ENCODE results near the gene MTIF3. TPM values are rescaled to one million over a fixed set of nuclear protein-coding genes. Genes with fewer than 3 reads are reported as not detected.

The MTIF3 gene
- total RNA-seq, 1 donor from 2014 or later = 185 TPM

DNA sequence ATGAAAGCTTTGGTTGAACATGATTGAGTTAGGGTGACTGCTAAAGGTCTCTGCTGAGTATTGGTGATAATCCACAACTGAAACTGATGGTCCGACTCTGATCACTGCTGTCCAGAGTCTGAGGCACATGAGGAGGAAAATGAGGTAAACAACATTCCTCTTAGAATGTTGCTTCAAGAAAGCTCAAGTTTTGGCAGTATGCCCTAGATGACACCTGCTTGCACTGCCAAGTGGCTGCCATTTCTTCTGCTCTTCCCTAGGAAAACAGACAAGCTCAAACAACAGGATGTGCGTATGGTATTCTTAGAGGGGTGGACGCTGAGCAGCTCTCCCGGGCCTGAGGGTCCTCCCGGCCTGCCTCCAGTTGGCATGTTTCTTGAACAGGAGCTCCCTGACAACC is 15.2 kb upstream of the MTIF3 start:
- DNase-seq (ENCODE audit: missing footprints) (no peak), ATAC-seq (no peak)
- intact Hi-C loops (cut with DNase I) = no loop called here

DNA sequence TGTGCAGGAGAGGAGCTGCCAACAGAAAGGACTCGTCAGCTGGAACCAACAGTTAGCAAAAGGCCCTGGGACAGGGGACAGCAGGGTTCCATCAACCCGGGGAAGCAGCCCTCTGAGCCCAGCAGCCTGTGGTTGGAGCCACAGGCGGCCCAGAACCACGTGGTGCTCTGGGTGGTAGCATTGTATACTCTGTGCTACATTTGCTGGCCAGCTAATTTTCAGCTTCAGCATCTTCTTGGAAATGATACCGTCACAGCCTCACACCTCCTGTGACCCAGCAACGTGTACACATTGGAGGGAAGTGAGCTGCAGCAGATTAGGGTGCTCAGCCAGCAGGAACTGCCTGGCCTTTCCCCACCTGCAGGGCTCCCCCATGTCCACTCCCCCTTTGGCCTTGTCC is 13.1 kb upstream of the MTIF3 start:
- intact Hi-C loops (cut with DNase I) = loop anchor here (5.0 kb wide), 1 partner anchor 39 kb away; no protein-coding TSS in a partner anchor
- ATAC-seq (peak; percentile 33), DNase-seq (ENCODE audit: missing footprints) (no peak)

DNA sequence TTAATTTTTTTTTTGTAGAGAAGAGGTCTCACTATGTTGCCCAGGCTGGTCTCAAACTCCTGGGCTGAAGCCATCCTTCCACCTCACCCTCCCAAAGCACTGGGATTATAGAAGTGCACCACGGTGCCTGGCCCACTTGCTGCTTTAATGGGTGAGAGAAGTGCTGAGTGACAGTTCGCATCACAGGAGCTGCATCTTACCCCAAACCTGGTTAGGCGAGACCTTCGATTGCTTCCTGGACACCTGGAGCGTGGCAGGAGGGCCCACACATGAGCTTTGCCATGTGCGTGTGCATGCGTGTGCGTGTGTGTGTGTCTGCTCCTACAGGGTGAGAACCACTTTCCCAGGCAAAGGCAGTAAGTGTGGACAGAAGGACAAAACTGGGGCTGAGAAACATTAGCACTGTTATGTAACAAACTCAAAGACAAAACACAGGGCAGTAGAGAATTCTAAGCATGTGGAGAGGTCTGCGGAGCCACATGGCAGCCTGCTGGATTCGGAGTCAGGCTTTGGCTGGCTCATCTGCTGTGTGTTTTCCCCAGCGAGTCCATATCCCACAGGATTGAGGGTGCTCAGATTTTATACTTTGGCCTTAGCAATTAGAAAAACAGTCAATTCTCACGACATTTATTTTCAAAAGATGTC is 11.7 kb upstream of the MTIF3 start:
- ATAC-seq (peak; percentile 75), DNase-seq (ENCODE audit: missing footprints) (no peak)
- intact Hi-C loops (cut with DNase I) = loop anchor here (5.0 kb wide), 1 partner anchor 40 kb away; no protein-coding TSS in a partner anchor

DNA sequence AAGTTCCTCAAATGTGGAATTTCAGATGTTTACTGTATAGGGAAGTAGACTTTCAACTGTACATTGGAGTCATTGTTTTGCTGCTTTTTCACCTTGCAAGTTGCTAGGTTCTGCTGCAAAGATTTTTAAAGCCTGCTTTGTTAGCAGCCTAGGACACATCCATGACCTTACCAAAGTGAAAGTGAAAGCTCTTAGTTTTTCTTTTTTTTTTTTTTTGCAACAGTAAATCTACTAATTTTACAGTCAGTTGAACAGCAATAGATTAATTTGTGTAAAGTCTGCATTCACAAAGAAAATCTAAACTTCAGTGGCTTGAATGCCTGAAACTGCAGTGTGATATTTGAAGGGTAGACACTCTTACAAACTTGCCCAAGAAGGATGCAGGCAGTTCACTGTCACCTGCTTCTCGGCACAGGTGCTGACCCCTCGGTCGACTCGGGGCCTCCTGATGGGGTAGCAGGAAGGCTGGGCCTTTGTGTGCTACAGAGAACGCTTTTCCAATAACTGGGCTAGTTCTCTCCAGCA is 5.0 kb upstream of the MTIF3 start:
- intact Hi-C loops (cut with DNase I) = loop anchor here (10.0 kb wide), 1 partner anchor 679 kb away; the partner anchor contains the start of gene PAN3
- no peak for DNase-seq (ENCODE audit: missing footprints)
- no peak for ATAC-seq

DNA sequence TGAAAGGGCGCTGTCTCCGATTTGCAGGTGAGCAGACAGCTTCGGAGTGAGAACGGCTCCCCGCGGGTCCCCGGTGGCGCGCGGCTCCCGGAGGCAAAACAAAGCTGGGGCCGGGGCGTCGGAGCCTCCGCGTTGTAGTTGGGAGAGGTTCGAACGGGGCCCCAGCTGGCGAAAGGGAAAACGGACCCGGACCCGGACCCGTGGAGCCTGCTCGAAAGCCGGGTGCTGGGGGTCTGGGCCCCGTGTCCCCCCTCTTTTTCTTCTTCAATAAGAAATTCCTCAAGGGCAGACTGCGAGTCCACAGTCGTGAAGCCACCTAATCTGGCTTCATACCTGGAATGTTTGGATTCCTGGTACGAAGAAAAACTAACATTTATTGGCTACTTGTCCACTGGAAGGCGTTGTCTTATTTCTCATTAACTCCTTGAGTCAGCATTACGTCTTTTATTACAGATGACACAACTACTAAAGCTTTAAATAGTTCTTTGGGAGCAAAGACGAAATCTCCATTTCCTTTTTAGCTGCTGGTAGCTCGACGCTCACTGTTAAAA is 632 bp upstream of the MTIF3 start:
- intact Hi-C loops (cut with DNase I) = loop anchor here (1.0 to 10.0 kb wide), 3 partner anchors 27 to 684 kb away; partner anchors contain the start of genes GTF3A, LNX2, PAN3 and POLR1D
- no peak for ATAC-seq
- DNase-seq (ENCODE audit: missing footprints) = peak; percentile 79

DNA sequence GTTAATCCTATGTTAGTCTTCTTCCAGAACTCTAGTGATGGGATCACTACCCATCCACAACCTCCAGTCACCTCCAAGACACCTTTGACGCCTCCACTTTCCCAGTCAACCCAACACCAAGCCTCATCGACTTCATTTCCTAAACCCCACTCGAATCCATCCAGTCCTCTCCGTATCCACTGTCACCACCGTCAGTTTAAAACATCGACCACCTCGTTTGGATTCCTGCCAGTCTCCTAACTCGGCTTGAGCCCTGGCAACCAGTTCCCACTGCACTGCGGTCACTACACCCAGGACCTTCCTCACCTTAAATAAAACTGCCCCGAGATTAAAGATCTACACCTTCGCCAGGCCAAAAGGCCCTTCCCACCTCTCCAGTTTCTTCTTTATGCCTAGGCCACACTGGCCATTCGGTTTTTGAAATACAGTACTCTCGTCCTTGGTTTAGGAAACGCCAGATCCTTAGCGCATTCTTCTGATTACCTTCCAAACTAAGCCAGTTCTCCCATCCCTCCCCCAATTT is 1.2 kb downstream of the MTIF3 start:
- ATAC-seq = no peak
- DNase-seq (ENCODE audit: missing footprints) = no peak

DNA sequence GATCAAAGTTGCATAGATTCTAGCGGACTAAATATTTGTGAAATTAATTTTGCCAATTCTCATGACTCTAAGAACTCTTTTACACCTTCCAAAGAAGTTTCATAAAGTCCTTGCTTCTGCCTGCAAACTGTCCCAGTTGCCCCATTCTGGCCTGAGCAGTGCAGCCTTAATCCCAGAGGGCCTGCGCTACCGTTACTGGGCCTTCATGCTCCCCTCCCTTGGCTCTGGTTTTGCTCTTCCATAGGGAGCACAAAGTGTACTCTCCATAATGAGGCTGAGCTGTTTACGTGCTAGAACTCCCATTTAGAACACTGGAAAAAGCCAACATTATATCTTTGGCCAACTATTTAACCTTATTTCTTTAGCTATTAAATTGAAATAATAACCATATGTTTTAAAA is 2.1 kb downstream of the MTIF3 start:
- intact Hi-C loops (cut with DNase I) = loop anchor here (10.0 kb wide), 1 partner anchor 274 kb away; the partner anchor contains the start of gene USP12
- DNase-seq (ENCODE audit: missing footprints) (no peak), ATAC-seq (peak; percentile 63)

More for the DNA sequence above, 1.2 kb downstream of the MTIF3 start:
- intact Hi-C loops (cut with DNase I) = loop anchor here (10.0 kb wide), 1 partner anchor 274 kb away; the partner anchor contains the start of gene USP12

DNA sequence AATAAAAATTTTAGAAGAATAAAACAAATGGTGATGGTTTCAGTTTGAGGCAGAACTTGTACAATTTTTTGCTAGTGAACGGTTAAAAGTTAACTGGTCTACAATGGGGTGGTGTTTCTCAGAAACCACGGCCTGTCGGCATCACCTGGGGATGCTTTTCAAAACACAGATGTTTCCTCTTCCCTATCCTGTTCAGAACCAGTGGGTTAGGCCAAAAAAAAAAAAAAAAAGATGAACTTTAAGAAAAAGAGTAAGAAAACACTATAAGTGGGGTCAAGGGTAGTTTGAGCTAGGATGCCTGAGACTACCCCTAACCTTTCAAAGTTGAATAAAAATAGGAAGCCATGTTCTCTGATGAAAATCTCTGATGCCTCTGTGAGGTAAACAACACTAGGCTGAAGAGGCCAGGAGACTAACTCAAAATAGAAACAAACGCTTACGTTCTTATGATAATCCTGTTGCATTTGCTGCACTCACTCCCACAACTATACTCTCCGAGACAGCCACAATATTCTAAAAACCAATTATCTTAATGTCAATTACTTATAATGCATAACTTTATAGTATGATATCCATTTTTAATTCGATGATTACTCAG is 3.3 kb downstream of the MTIF3 start:
- no peak for ATAC-seq
- intact Hi-C loops (cut with DNase I) = loop anchor here (10.0 kb wide), 1 partner anchor 272 kb away; the partner anchor contains the start of gene USP12
- no peak for DNase-seq (ENCODE audit: missing footprints)

DNA sequence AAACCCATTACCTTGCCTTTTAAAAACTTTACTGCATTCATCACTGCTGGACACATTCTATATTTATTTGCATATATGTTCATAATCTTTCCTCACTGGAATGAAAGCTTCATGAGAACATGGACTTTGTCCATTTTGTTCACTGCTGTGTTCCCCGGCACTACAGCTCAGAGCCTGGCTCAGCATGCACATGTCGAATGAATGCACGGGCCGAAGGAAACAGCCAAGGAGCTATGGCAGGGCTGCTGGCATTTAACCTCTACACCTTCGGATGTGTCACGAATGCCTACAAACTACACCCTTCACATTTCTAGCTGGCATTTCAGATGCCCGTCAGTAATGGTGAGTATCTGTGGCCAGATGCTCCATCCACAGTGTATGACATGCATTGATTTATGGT is 7.6 kb downstream of the MTIF3 start:
- no peak for ATAC-seq
- no peak for DNase-seq (ENCODE audit: missing footprints)
- intact Hi-C loops (cut with DNase I) = loop anchor here (10.0 kb wide), 1 partner anchor 268 kb away; the partner anchor contains the start of gene USP12

DNA sequence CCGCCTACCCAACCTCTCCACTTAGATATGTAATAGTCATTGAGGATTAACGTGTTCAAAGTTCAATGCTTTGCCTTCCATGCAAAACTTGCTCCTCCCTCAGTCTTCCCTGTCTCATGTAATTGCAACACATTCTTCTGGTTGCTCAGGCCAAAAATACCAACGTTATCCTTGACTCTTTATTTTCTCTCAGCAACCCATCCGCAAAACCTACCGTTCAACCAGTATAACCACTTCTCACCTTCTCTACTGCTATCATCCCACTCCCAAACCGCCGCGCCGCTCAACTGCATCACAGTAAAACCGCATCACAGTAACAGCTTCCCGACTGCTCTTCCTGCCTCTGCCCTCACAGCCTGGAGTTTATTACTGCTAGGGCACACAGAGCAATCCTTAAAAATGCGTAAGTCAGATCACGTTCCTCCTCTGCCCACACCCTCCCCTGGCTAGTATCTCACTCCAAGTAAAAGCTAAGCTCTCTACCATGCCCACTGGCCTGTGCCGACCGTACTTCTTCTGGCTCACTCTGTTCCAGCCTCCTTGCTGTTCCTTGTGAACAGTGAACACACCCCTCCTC is 8.2 kb downstream of the MTIF3 start:
- DNase-seq (ENCODE audit: missing footprints) (no peak), ATAC-seq (peak; percentile 15)
- intact Hi-C loops (cut with DNase I) = loop anchor here (10.0 kb wide), 1 partner anchor 267 kb away; the partner anchor contains the start of gene USP12

DNA sequence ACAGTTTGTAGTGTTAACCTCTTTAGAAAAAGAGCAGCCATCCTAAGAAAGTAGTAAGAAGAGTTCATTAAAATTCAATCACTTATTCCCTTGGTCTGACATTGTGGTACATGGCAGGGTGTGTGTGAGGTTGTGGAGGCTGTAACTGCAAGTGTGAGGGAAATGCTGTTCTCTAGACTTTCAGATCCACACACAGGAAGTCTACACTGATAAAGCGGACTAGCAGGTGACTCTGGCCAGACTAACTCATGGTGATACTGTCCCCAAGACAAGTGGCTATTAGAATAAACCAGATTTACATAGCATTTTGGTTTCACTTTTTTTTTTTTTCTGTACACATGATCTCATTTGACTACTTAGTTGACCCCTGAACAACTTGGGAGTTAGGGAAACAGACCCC is 10.0 kb downstream of the MTIF3 start:
- intact Hi-C loops (cut with DNase I) = loop anchor here (10.0 kb wide), 1 partner anchor 266 kb away; the partner anchor contains the start of gene USP12
- no peak for ATAC-seq
- DNase-seq (ENCODE audit: missing footprints) = no peak

DNA sequence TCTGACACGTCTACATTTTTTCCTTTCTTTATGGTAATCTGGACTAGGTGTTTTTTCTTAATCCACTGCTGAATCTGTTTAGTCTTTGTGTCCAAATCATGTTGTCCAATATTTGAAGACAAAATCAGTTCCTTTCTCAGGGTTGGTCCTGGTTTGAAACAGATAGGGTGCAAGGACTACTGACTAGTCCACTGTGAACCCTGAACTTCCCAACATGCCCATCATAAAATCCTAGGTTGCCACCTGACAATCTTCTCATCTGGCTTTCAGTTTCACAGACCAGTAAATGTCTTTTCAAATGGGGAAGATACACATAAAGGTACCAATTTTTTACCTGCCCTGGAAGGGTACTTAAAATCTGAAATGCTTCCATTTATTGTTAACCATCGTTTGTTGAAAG is 13.2 kb downstream of the MTIF3 start:
- intact Hi-C loops (cut with DNase I) = no loop called here
- no peak for ATAC-seq
- no peak for DNase-seq (ENCODE audit: missing footprints)

DNA sequence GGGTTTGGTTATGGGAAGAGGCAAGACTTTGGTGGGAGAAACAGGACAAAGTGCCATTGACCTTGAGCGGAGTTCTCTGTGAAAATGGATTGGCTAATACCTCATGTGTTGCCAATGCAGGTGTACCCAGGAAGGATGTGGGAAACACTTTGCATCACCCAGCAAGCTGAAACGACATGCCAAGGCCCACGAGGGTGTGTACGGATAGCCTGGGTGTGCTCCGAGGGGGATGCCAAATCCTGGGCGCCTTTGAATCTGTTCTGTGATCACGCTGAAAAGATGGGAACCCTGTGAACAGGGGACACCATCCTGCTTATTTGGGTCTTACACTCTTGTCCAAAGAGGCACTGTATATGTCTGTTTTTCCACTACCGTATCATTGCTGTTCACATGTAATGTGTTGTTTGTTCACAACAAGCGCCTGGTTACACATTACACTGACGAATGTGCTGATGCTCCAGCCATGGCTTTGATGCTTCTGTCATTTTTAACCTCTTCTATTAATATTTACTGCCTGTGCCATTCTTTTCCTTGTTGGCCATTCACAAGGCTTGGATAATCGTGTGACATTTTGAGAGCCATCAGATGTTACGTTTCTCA is 17.7 kb downstream of the MTIF3 start:
- no peak for ATAC-seq
- intact Hi-C loops (cut with DNase I) = no loop called here
- DNase-seq (ENCODE audit: missing footprints) = no peak

DNA sequence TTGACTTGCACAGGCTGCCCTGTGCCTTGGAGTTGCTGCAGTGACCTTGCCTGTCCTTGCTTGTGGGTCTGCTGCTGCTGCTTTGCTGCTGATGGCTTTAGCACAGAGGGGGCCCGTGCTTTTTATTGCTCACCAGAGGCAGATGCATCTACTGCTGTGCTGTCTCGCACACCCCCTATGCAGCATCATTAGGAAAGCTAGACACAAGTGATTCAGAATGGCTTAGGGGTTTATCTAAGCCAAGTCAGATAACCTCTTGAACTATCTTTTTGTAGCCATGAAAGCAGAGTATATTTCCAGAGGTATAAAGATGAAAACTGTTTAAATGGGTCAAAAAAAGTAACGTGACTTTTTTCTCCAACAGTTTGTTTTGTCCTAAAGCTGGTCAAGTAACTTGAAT is 18.2 kb downstream of the MTIF3 start:
- ATAC-seq (no peak), DNase-seq (ENCODE audit: missing footprints) (no peak)
- intact Hi-C loops (cut with DNase I) = no loop called here

DNA sequence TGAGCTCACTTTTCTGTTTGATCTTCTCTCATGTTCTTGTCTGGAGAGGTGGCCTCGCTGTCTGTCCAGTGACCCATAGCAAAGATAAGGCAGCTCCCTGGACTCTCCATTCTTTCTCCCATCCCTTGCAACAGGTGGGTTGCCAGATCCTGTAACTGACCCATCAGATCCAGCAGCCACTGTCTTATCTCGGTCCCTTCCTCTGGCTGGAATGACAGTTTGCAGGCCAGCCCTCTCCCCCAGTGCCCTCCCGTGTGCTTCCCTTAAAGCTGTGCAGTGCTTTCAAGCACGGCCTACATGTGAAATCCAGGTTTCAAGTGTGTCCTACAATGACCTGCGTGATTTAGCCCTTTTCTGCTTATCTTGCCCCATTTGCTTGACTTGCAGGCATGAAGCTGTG is 22.2 kb downstream of the MTIF3 start:
- intact Hi-C loops (cut with DNase I) = loop anchor here (10.0 kb wide), 1 partner anchor 197 kb away; the partner anchor contains the start of genes LNX2 and POLR1D
- no peak for ATAC-seq
- DNase-seq (ENCODE audit: missing footprints) = no peak

DNA sequence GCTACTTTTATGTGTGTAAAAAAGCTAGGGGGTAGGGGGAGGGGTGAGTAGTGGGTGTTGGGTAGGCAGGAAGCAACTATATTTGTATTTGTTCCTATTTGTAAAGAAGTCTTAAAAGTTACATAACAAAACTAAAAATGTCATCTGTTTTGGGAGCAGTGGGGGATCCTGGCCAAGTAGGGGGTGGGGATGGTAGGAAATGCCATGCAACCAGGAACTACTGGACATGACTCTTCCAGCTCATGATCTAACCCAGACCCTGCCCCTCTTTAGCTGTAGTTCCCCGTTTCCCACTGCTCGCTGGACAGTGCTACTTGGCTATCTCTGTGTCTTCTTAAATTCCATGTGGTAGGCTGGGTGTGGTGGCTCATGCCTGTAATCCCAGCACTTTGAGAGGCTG is 22.7 kb downstream of the MTIF3 start:
- intact Hi-C loops (cut with DNase I) = loop anchor here (10.0 kb wide), 1 partner anchor 197 kb away; the partner anchor contains the start of genes LNX2 and POLR1D
- no peak for DNase-seq (ENCODE audit: missing footprints)

DNA sequence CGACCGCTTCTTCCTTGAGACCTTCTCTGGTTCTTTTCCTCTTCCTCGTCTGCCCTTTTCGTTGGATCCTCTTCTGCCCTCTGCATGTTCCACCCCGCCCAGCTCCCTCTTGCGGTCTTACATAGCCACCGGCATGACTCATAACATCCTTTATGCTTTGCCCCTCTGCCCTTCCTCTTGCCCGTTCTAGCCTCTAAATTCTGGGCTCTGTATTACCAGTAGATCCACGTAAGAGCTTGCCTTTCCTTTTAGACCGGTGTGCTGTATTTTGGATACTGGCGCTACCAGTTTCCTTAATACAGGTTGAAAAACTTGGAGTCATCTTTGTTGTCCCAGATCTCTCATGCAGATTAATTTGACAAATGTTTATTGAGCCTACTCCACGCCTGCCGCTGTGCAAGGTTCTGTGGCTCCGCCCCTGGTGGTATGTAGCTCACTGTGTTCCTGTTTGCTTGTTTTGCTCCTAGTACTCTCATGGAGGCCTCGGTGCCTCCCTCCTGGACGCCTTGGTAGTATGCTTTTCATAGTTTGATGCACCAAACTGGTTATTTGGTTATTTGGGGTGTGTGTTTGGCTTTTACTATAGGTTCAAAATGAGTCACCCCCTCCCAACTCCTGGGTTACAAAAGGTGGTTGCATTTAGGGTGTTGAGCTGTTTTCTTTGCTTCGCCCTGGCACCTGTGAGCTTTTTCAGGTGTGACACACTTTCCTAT is 24.3 kb downstream of the MTIF3 start:
- DNase-seq (ENCODE audit: missing footprints) = peak; percentile 88
- intact Hi-C loops (cut with DNase I) = loop anchor here (10.0 kb wide), 1 partner anchor 199 kb away; the partner anchor contains the start of genes LNX2 and POLR1D
- ATAC-seq = peak; percentile 58

More for the DNA sequence above, 22.7 kb downstream of the MTIF3 start:
- ATAC-seq = no peak

All from Right ventricle myocardium inferior (tissue), 1 donor.